Stimulated activated CD8-positive, alpha-beta memory T cell treated with anti-CD3 and anti-CD28 coated beads, Interleukin-2, amount 100 ng/mL, for 48 hours (primary cell): Measurements from ENCODE around the gene TXNRD1.

Source experiments
- DNase-seq, 2 donors: peaks; one replicate each; pipeline ENCODE4 v3.0.0-alpha.2; 2020; ENCODE audit warnings: low read depth in 2 of 2

The TXNRD1 gene

DNA sequence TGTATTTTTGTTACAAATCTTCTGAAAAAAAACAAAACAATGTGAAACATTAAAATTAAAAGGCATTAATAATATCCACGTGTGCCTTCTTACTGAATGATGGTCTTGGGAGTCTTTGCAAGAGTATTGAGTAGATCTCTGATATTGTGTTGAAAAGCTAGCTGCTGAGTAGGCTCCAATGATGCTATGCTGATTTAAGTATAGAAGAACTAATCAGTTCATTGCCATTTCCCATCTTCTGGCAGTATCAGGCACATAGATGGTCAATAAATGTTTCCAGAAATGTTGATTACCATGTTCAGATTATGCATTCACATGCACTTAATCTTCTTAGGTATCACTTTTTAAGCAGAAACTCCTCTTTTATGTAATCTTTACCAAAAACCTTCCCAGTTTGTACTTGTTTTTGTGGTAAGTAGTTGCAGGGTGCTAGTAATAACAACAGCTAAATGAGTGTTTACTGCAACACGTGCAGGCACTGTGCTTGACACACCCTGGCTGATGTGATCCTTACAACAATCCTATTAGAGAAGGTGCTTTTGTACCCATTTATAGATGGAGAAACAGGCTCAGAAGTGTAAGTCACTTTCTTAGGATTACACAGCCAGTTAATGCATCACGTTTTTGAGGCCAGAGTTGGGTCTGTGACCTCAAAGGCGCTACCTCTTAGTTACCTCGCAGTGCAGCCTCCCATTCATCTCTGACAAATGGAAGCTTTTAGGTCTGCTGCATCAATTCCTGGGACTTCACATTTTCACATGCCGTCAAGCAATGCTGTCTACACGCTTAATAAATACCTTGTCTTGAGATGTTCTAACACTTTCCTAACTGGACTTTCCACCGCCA, 134.9 kb downstream of the TXNRD1 start:
- DNase-seq = no peak

DNA sequence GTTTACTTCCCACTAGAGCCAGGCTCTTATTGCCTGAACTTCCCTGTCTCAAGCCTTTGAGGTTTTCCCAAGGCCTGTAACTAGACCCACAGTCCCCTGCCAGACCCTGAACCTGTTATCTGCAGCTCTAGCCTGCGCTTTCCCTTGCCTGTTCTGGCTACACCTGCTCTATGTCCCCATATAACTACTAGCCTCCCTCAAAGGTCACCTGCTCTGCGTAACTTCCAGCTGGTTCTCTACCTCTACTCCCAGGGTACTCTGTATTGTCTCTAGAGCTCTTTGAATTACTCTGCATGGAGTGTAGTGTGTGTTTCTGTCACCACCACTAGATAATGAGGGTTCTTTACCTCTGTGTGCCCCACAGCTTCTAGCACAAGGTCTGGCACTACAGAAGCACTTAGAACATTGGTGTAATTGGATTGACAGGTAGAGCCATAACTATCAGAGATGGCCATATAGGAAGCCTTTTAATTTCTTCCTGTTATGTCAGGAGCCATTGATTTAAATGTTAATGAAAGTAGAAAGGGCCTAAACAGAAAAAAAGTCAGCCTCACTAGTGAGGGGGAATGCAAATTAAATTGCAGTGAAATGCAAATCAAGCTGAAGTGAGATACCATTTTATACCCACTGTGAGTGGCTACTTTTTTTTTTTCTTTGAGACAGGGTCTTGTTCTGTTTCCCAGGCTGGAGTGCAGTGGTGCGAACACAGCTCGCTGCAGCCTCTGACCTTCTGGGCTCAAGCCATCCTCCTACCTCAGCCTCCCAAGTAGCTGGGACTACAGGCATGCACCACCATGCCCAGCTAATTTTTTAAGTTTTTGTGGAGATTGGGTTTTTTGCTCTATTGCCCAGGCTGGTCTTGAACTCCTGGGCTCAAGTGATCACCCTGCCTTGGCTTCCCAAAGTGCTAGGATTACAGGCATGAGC, 135.7 kb downstream of the TXNRD1 start:
- DNase-seq = no peak

DNA sequence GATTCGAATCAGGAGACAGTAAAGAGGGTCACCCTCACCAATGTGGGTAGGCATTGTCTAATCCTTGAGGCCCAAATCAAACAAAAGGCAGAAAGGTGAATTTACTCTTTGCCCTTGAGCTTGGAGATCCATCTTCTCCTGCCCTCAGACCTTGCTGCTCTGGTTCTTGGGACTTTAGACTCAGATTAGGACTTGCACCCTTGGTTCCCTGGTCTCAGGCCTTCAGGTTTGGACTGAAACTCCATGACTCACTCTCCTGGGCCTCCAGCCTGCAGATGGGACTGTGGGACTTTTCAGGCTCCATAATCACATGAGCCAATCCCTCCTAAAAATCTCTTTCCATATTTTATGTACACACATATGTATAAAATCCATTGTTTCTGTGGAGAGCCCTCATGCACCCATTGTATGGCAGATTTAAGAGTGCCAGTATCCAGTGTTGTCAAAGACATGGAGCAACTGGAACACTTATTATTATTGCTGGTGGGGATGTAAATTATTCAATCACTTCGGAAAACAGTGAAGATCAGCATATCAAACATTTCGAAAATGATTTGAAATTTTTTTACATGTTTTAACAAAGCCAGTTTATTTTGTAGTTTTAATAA, 136.6 kb downstream of the TXNRD1 start:
- DNase-seq = no peak

DNA sequence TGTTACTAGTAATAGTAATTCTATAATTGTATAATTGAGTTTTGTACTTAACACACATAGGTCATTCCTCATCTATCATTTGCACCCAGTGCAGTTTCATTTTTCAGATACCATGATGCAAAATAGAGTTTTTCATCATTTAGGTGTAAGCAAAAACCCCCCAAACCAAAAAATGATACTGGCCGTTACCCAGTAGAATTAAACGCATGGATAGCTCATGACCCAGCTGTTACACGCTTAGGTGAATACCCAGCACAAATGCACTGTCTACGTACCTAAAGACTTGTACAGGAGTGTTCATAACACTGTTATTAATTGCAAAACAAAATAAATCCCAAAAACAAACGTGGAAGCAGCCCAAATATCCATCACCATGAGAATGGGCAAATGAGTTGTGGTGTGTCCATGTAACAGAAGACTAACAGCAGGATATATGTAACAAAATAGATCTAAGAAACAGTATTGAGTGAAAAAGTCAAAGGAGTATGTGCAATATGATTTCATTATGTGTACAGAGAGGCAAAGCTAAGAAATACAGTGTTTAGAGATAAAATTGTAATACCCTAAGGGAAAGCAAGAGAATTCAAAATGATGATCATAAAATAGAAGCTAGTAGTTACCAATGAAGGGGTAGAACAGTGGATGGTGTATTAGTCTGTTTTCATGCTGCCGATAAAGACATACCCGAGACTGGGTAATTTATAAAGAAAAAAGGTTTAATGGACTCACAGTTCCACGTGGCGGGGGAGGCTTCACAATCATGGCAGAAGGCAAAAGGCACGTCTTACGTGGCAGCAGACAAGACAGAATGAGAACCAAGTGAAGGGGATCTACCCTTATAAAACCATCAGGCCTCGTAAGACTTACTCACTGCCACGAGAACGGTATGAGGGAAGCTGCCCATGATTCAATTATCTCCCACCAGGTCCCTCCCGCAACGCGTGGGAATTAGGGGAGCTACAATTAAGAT, 137.7 kb downstream of the TXNRD1 start:
- no peak for DNase-seq

DNA sequence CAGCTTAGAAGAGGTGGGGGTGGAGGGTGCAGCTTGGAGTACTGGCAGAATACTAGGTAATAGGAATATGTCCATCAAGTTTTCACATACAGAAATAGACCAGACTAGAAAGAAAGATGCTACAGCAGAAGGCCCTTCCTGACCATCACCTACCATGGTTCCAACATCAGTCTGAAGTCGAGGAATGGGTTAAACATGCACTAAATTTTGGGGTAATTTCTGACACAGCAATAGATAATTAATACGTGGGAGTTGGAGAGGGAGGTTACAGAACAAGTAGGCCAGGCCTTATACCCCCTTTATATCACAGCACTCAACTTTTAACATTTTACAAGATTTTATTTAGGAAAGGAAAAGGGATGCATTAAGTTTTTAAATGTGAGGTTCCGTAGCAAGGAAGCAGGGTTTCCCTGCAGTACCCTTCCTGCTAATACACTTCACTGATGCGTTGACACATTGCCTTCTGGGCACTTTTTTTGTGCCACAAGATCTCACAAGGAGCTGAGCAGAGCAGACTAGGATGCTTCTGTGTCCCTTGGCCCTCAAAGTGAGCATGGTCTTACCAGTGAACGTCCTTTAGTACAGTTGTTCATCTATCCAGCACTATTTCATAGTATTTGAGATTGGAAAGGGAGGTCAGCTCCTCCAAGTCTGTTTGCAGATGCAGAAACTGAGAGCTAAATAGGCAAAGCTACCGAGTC, 138.7 kb downstream of the TXNRD1 start:
- no peak for DNase-seq

DNA sequence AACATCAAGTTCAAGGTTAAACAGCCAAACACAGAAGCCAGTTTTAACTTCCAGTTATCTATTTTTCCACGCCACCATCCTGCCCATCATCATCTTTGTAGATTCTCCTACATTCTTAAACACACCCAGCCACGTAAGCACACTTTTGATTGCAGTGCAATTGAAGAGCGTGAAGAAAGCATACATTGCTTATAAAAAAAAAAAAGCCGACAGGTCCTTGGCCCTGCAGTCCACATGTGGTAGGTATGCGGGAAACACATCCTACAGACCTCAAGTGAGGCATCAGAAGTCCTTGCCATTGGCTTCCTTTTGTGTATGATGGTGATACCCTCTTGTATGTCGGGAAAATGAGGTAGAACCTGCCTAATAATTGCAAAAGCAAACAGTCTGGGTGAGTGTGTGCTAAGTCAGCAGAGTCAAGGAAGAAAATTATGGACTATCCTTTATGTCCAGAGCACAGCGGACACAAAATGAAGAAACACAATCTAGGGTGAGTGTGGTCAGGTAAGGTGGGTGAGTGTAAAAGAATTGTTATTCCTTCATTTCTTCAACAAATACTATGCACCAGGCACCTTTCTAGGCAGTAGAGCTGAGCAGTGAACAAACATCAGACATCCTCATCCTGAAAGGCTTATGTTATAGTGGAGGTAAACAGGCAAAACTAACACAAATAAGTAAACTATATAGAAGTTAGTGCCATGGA, 139.4 kb downstream of the TXNRD1 start:
- DNase-seq = no peak

DNA sequence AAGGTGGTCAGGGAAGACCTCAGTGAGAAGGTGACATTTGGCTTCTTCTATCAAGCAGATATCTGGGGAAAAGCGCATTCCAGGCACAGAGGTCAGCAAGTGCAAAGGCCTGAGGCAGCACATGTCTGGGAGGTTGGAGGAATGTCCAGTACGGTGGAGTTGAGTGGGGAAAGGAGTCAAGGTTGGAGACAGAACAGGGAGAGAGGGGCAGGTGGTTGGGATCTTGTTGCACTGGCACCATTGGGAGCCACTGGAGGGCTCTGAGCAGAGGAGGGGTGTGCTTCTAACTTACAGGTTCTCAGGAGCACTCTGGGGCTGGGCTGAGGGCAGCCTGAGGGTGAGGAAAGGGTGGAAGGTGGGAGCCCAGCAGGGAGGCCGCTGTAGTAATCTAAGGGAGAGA, 140.1 kb downstream of the TXNRD1 start:
- no peak for DNase-seq

DNA sequence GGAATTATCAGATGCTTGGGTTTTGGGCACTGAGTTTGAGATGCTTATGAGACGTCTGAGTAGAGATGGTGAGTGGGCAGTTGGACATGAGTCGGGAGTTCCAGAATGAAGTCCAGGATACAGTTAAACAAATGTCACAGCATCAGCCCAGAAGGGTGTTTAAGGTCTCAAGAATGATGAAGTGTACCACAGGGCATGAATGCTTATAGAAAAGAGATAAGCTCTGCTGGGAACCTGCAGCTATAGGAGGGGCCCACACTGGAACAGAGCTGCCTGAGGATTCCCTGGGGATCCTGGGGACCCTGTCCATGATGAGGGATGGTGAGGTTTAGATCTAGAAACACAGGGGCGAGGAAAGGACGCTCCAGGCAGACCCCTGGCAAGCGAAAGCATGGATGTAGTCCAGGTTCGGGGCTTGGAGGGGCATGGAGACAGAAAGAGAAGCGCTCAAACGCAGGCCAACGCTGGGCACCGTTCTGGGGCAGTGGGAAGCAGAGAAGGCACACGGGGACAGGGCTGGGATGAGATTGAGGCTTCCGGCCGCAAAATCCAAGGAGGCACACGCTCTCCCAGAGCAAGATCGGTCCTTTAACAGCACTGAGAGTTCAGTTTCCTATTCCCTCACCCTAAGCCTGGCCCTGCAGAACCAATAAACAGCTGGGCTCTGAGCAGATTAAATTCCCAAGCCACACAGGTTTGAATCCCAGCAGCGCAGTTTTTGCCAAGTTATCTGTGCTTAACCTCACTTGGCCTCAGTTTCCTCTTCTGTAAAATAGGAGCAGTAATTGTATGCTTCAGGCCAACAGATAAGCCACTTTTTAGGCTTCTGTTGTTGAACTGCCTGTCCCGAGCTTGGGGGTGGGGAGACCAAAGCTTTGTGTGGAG, 140.9 kb downstream of the TXNRD1 start:
- no peak for DNase-seq

DNA sequence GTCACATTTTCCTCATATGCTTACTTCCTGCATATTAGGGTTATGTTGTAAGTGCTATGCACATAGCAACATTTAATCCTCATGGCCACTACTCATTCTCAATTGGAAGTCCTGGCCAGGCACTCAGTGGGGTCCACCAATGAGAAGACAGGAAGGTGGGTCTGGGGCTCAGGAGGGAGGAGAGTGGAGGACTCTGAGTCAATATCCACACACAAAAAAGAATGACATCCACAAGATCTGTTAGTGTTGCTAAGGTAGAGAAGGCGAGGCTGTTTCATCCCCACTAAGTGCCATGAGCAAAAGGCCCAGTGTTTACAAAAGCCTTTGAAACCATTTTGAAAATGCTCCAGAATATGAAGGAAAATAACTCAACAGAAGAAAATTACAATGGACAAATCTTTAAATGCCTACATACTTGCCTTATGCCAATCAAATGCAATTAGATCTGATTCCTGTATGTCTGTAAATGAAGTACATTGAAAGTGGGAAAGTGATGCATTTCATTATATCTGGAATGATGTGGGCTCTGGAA, 141.9 kb downstream of the TXNRD1 start:
- DNase-seq = no peak

DNA sequence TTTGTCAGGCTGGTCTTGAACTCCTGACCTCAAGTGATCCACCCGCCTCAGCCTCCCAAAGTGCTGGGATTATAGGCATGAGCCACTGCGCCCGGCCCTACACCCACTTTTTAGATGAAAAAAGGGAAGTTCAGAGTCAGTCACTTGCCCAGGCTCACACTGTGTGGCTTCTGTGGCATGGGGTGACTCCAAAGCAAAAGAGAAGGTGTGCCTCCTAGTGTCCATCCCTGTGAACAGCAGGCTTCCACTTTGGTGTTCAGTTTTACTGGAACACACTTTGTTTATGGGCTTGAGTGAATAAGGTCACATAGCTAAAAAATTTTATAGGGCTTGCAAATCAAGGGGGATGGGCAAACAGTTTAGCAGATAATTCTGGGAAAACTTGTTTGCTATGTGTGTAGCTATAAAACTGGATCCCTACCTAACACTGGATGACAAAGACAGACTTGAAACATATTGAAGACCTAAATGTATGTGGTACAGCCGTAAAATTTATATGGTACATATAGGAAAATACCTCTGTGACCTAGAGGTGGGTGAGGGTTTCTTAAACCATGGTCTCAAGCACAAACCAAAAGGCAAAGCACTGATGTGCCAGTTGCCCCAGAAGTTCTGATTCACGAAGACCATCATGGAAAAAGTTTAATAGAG, 142.9 kb downstream of the TXNRD1 start:
- DNase-seq = peak; percentile 8 to 53

DNA sequence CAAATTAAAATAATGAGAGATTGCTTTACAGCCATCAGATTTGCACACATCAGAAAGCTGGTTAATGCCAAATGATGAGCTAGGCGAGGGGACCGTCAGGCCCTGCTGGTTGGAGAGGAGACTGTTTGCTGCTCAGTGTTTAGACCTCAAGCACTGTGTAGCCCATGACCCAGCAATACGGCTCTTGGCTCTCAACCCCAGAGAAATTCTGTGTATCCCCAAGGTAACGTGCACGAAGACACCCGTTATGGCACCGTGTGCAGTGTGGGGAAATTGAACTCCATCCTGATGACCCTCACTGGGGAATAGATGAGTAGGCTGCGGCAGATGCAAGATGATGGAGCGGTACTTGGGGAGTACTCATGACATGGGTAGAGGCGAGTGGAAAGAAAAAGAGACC, 143.6 kb downstream of the TXNRD1 start:
- DNase-seq = no peak

DNA sequence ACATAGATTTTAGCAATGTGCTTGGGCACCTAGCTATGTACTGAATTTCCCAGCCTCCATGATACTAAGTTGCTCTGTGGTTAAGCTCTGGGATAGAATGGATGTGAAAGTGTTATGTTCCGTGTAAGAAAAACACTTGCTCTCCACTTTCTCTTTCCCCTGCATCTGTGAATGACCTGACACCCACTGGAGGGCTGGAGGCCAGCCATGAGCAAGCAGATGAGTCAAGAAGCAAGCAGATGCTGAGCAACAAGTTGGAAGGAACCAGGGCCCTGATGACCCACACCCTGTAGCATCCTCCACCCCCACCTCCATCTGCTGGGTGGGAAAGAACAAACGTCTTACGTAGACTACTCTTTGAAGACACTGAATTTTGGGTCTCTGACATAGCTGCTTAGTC, 144.6 kb downstream of the TXNRD1 start:
- no peak for DNase-seq

DNA sequence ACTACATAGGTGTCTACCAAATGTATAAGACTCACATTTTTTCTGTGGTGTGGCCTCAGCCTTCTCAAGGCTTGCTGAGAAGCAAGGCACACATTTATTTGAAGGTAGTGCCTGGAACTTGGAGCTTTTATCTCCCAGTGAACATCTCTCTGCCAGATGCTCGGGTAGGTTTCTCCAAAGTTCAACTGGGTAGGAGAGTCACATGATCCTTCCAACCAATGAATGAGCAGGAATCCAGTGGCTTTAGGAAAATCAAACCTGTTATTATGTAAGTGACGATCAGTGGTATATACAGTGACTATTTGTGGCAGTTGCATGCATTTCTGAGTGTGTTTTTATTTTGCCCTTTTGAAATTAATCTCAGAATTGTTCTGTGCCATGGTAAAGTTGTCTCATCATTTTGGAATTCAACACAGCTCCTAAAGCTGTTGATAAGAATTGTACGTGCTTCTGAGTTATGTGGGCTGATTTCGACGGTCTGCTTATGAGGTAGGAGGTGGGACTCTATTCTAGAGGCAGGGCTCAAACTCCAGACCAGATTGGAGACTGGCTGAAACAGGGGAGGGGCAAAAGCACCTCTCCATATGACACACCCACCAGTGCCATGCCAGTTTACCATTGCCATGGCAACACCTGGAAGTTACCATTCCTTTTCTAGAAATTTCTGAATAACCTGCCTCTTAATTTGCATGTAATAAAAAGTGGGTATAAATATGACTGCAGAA, 145.6 kb downstream of the TXNRD1 start:
- DNase-seq = no peak

DNA sequence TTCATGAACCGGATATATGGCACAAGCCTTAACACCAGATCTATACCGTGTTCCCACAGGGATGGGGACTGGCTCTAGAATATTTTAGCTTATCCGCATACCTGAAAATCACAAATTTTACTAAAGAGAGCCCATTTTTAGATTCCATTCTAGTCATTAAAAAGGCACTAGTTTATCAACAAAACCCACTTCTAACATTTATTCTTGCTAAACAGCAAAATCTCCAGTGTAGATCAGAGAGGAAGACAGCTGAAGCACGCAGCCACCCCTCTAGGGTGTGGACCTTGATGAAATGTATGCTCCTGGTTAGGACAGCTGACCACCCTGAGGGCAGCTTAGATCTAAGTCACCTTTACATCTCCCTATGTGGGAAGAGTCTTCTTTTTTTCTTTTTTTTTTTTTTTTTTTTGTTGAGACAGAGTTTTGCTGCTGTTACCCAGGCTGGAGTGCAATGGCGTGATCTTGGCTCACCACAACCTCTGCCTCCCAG, 150.4 kb downstream of the TXNRD1 start:
- DNase-seq = no peak

DNA sequence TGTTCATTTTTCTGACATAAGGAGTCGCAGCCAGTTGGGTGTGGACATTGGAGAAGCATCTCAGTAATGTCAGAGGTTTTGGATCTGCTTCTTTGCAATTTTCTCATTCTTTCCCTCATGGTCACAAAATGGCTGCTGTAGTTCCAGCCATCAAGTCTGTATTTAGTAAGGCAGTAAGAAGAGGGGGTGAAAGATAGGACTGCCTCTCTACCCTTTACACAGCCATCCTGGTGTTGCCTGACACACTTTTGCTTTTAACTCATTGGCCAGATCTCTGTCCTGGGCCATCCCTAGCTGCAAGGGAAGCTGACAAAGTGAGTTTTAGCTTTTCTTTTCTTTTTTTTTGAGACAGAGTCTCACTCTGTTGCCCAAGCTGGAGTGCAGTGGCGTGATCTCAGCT, 154.1 kb downstream of the TXNRD1 start:
- no peak for DNase-seq

DNA sequence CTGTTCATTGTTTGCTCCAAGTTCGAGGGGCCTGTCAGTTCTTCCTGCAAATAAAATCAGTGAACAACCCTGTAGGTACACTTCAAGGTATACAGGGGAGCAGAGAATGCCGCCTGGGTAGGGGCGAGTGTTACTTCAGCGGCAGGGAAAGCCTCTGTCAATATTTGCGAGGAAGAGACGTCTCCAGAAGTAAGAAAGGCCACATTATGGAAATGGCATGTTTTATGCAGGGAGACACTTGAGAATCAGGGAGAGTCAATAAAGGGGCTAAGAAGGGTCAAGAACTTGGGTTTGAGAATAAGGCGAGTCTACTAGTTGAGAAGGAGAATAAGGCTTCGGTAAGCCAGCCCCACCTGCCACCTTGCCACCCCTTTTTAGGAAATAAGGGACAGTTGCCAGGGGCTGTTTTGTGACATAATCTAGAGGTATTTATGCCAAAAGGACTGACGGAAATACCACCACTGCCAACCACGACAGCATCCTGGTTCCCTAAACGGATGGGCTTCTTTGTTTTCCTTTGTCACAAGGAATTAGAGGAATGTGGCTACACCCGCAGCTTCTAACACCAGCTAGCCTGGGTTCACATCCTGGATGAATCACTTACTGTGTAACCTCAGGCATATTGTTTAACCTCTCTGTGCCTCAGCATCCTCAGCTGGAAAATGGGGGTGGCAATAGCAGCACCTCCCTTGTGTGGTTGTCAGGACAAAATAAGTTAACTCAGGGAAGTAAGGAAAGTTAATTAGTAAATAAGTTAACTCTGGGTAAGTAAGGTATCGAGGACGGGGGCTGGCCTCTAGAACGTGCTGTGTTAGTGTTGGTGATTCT, 155.7 kb downstream of the TXNRD1 start:
- no peak for DNase-seq
